Daoy (cell line): ENCODE data around the gene JAK2. TPM values are rescaled to one million over a fixed set of nuclear protein-coding genes. Genes with fewer than 3 reads are reported as not detected.
A peak's percentile ranks its signal among the peaks of the same experiment; 100 is the strongest.
"Not testable (repeated sequence)": the region's sequence is repeated elsewhere in the genome, so short reads cannot be mapped to it uniquely, and the experiment has no call there.

Source experiments
- DNase-seq: peaks from one replicate; pipeline ENCODE4 v3.0.0-alpha.2; 2015; ENCODE audit warnings: low read depth
- total RNA-seq: library from RNA; depleted of rRNA; stranded (reverse); fragments of >200 nt; shearing (Covaris generic); gene quantifications from 2 replicates; pipeline ENCODE4 v1.2.3, GENCODE V29; 2014; rRNA removed

The JAK2 gene
- total RNA-seq = 12.3 and 12.5 TPM in 2 replicates

GRCh38 chr9:4984621-4985385, at the start of gene JAK2:
TSS of gene JAK2 (plus strand) at chr9:4985272. CDS start at chr9:5021988, 36,716 bp downstream.
- DNase-seq = peak; percentile 98

GRCh38 chr9:4936277-4936676, 48.8 kb upstream of the JAK2 start:
- DNase-seq = no peak

GRCh38 chr9:4936823-4937222, 48.2 kb upstream of the JAK2 start:
- DNase-seq = no peak

GRCh38 chr9:4937446-4937845, 47.6 kb upstream of the JAK2 start:
- no peak for DNase-seq

GRCh38 chr9:4938496-4938895, 46.6 kb upstream of the JAK2 start:
- DNase-seq = no peak

- no peak for DNase-seq
Observed at GRCh38 chr9:4939118-4939561, 45.9 kb upstream of the JAK2 start.

GRCh38 chr9:4942042-4942691, 42.9 kb upstream of the JAK2 start:
- DNase-seq = peak; percentile 37

GRCh38 chr9:4943346-4943745, 41.7 kb upstream of the JAK2 start:
- DNase-seq = no peak

GRCh38 chr9:4944431-4945211, 40.5 kb upstream of the JAK2 start:
- DNase-seq = not testable (repeated sequence)

GRCh38 chr9:4946937-4947336, 38.1 kb upstream of the JAK2 start:
- DNase-seq = no peak

GRCh38 chr9:4955836-4956235, 29.2 kb upstream of the JAK2 start:
- peak; percentile 43 for DNase-seq

GRCh38 chr9:4959031-4959430, 26.0 kb upstream of the JAK2 start:
- no peak for DNase-seq

- no peak for DNase-seq
Observed at GRCh38 chr9:4962085-4962484, 23.0 kb upstream of the JAK2 start.

- no peak for DNase-seq
Observed at GRCh38 chr9:4964540-4964939, 20.5 kb upstream of the JAK2 start.

- DNase-seq = no peak
Observed at GRCh38 chr9:4965174-4965821, 19.8 kb upstream of the JAK2 start.

- DNase-seq = no peak
Observed at GRCh38 chr9:4967523-4967922, 17.5 kb upstream of the JAK2 start.

- no peak for DNase-seq
Observed at GRCh38 chr9:4969130-4969529, 15.9 kb upstream of the JAK2 start.

GRCh38 chr9:4970970-4971641, 14.0 kb upstream of the JAK2 start:
- peak; percentile 24 for DNase-seq

GRCh38 chr9:4973246-4973645, 11.8 kb upstream of the JAK2 start:
- DNase-seq = no peak

GRCh38 chr9:4973902-4974301, 11.2 kb upstream of the JAK2 start:
- no peak for DNase-seq

GRCh38 chr9:4979239-4979638, 5.8 kb upstream of the JAK2 start:
- no peak for DNase-seq
